ENCODE data around the gene OR2W3.

DNA sequence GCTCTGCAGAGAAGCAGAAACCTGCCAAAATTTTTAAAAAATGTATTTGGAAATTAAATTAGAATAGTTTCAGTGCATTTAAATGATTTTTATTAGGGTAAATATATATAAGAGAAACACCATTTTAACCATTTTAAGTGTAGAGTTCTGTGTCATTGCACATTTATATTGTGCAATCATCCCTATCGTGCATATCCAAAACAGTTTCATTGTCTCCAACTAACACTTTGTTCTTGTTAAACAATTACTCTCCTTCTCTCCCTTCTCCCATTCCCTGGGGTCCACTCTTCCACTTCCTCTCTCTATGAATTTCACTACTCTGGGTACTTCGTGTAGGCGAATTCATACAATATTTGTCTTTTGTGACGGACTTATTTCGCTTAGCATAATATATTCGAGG lies 47.2 kb downstream of the OR2W3 start:
- TF ChIP-seq, protein P1, sequence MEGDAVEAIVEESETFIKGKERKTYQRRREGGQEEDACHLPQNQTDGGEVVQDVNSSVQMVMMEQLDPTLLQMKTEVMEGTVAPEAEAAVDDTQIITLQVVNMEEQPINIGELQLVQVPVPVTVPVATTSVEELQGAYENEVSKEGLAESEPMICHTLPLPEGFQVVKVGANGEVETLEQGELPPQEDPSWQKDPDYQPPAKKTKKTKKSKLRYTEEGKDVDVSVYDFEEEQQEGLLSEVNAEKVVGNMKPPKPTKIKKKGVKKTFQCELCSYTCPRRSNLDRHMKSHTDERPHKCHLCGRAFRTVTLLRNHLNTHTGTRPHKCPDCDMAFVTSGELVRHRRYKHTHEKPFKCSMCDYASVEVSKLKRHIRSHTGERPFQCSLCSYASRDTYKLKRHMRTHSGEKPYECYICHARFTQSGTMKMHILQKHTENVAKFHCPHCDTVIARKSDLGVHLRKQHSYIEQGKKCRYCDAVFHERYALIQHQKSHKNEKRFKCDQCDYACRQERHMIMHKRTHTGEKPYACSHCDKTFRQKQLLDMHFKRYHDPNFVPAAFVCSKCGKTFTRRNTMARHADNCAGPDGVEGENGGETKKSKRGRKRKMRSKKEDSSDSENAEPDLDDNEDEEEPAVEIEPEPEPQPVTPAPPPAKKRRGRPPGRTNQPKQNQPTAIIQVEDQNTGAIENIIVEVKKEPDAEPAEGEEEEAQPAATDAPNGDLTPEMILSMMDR (IDR thresholded peaks at IDR 0.05): no peak
- no peak for TF ChIP-seq POLR2A (IDR thresholded peaks at IDR 0.05)

All from esophagus squamous epithelium (tissue), 4 donors.